ENCODE measurements around the gene FRMD4A.
"Not testable (repeated sequence)": the region's sequence is repeated elsewhere in the genome, so short reads cannot be mapped to it uniquely, and the experiment has no call there.

FRMD4A gene

GRCh38 chr10:14146501-14146900, 184.2 kb downstream of the FRMD4A start:
- no peak for DNase-seq (ENCODE audit: low read depth in 2 of 2)

- no peak for DNase-seq (ENCODE audit: low read depth in 2 of 2)
Measured at GRCh38 chr10:14146025-14146424, 184.7 kb downstream of the FRMD4A start.

- DNase-seq (ENCODE audit: low read depth in 2 of 2), result no peak
Measured at GRCh38 chr10:14144451-14144850, 186.3 kb downstream of the FRMD4A start.

- DNase-seq (ENCODE audit: low read depth in 2 of 2), result no peak
Measured at GRCh38 chr10:14142606-14143250, 188.0 kb downstream of the FRMD4A start.

GRCh38 chr10:14141283-14141682, 189.4 kb downstream of the FRMD4A start:
- no peak for DNase-seq (ENCODE audit: low read depth in 2 of 2)

- no peak for DNase-seq (ENCODE audit: low read depth in 2 of 2)
Measured at GRCh38 chr10:14137391-14137790, 193.3 kb downstream of the FRMD4A start.

GRCh38 chr10:14135196-14135595, 195.5 kb downstream of the FRMD4A start:
- DNase-seq (ENCODE audit: low read depth in 2 of 2), result not testable (repeated sequence)

- DNase-seq (ENCODE audit: low read depth in 2 of 2), result no peak
Measured at GRCh38 chr10:14134275-14134674, 196.4 kb downstream of the FRMD4A start.

GRCh38 chr10:14131261-14131960, 199.3 kb downstream of the FRMD4A start:
- no peak for DNase-seq (ENCODE audit: low read depth in 2 of 2)

GRCh38 chr10:14129770-14130169, 201.0 kb downstream of the FRMD4A start:
- DNase-seq (ENCODE audit: low read depth in 2 of 2), result no peak

GRCh38 chr10:14128519-14128918, 202.2 kb downstream of the FRMD4A start:
- no peak for DNase-seq (ENCODE audit: low read depth in 2 of 2)

GRCh38 chr10:14126697-14127440, 203.9 kb downstream of the FRMD4A start:
- DNase-seq (ENCODE audit: low read depth in 2 of 2), result no peak

GRCh38 chr10:14125564-14125963, 205.2 kb downstream of the FRMD4A start:
- DNase-seq (ENCODE audit: low read depth in 2 of 2), result no peak

GRCh38 chr10:14124941-14125340, 205.8 kb downstream of the FRMD4A start:
- no peak for DNase-seq (ENCODE audit: low read depth in 2 of 2)

- no peak for DNase-seq (ENCODE audit: low read depth in 2 of 2)
Measured at GRCh38 chr10:14123139-14123538, 207.6 kb downstream of the FRMD4A start.

GRCh38 chr10:14120812-14121211, 209.9 kb downstream of the FRMD4A start:
- DNase-seq (ENCODE audit: low read depth in 2 of 2), result no peak

GRCh38 chr10:14118953-14119352, 211.8 kb downstream of the FRMD4A start:
- no peak for DNase-seq (ENCODE audit: low read depth in 2 of 2)

- no peak for DNase-seq (ENCODE audit: low read depth in 2 of 2)
Measured at GRCh38 chr10:14116837-14117236, 213.9 kb downstream of the FRMD4A start.

- no peak for DNase-seq (ENCODE audit: low read depth in 2 of 2)
Measured at GRCh38 chr10:14116021-14116420, 214.7 kb downstream of the FRMD4A start.

- DNase-seq (ENCODE audit: low read depth in 2 of 2), result no peak
Measured at GRCh38 chr10:14114791-14115190, 215.9 kb downstream of the FRMD4A start.

- DNase-seq (ENCODE audit: low read depth in 2 of 2), result no peak
Measured at GRCh38 chr10:14112056-14112455, 218.7 kb downstream of the FRMD4A start.

- no peak for DNase-seq (ENCODE audit: low read depth in 2 of 2)
Measured at GRCh38 chr10:14111208-14111607, 219.5 kb downstream of the FRMD4A start.

GRCh38 chr10:14106828-14107227, 223.9 kb downstream of the FRMD4A start:
- no peak for DNase-seq (ENCODE audit: low read depth in 2 of 2)
